H9 (cell line): ENCODE data around the gene RAB31. TPM values are rescaled to one million over a fixed set of nuclear protein-coding genes. Genes with fewer than 3 reads are reported as not detected.

Experiments used
- DNase-seq: peaks from one replicate; pipeline ENCODE4 v3.0.0-alpha.2; 2017
- H2AFZ ChIP-seq: one replicate; pipeline ENCODE4 v1.6.1; 2013; ENCODE audit warnings: mild to moderate bottlenecking, low read length, control low read depth, moderate library complexity
- H2AK5ac ChIP-seq: 2 replicates; pipeline ENCODE4 v1.6.1; 2013; ENCODE audit warnings: low read length, control low read depth, mixed read lengths; ENCODE audit not compliant: insufficient read length
- H2BK120ac ChIP-seq: one replicate; pipeline ENCODE4 v1.6.1; 2013; ENCODE audit warnings: low read depth, mild to moderate bottlenecking, low read length, control low read depth, inconsistent platforms; ENCODE audit not compliant: poor library complexity, severe bottlenecking
- H2BK12ac ChIP-seq: 2 replicates; pipeline ENCODE4 v1.6.1; 2013; ENCODE audit warnings: low read length, control low read depth, mixed read lengths, low read depth; ENCODE audit not compliant: insufficient read length
- H2BK15ac ChIP-seq: 2 replicates; pipeline ENCODE4 v1.6.1; 2013; ENCODE audit warnings: low read depth, low read length, control low read depth
- H2BK20ac ChIP-seq: one replicate; pipeline ENCODE4 v1.6.1; 2013; ENCODE audit warnings: low read depth, mild to moderate bottlenecking, low read length, control low read depth, inconsistent platforms; ENCODE audit not compliant: poor library complexity, severe bottlenecking
- H2BK5ac ChIP-seq: 2 replicates; pipeline ENCODE4 v1.6.1; 2013; ENCODE audit warnings: low read length, control low read depth, mixed read lengths; ENCODE audit not compliant: insufficient read length
- H3K14ac ChIP-seq: 2 replicates; pipeline ENCODE4 v1.6.1; 2013; ENCODE audit warnings: low read length, control low read depth; ENCODE audit not compliant: insufficient read depth
- H3K18ac ChIP-seq: 2 replicates; pipeline ENCODE4 v1.6.1; 2013; ENCODE audit warnings: low read depth, mild to moderate bottlenecking, mixed read lengths, low read length, control low read depth; ENCODE audit not compliant: insufficient read length
- H3K23ac ChIP-seq: 2 replicates; pipeline ENCODE4 v1.6.1; 2013; ENCODE audit warnings: low read length, control low read depth, mixed read lengths, low read depth; ENCODE audit not compliant: insufficient read length
- H3K23me2 ChIP-seq: 2 replicates; pipeline ENCODE4 v1.6.1; 2013; ENCODE audit warnings: low read depth, mild to moderate bottlenecking, mixed read lengths, low read length, control low read depth; ENCODE audit not compliant: insufficient read length, poor library complexity, severe bottlenecking
- H3K27ac ChIP-seq: 2 replicates; pipeline ENCODE4 v1.5.1; 2013; ENCODE audit warnings: low read length, control low read depth, mixed read lengths, low read depth; ENCODE audit not compliant: insufficient read length
- H3K27me3 ChIP-seq: 2 replicates; pipeline ENCODE4 v1.6.1; 2013; ENCODE audit warnings: low read length, control low read depth, inconsistent platforms; ENCODE audit not compliant: insufficient read depth
- H3K4ac ChIP-seq: 2 replicates; pipeline ENCODE4 v1.6.1; 2013; ENCODE audit warnings: low read depth, mild to moderate bottlenecking, control low read depth, inconsistent platforms, low read length, moderate library complexity
- H3K4me1 ChIP-seq: 2 replicates; pipeline ENCODE4 v1.6.1; 2013; ENCODE audit warnings: low read length, control low read depth, inconsistent platforms; ENCODE audit not compliant: insufficient read depth
- H3K4me2 ChIP-seq: 2 replicates; pipeline ENCODE4 v1.6.1; 2013; ENCODE audit warnings: low read length, control low read depth, mixed read lengths; ENCODE audit not compliant: insufficient read length, insufficient read depth
- H3K56ac ChIP-seq: 2 replicates; pipeline ENCODE4 v1.6.1; 2013; ENCODE audit warnings: low read depth, mild to moderate bottlenecking, mixed read lengths, low read length, control low read depth; ENCODE audit not compliant: insufficient read length
- H3K79me1 ChIP-seq: 2 replicates; pipeline ENCODE4 v1.6.1; 2013; ENCODE audit warnings: low read depth, mild to moderate bottlenecking, moderate library complexity, low read length, control low read depth, inconsistent platforms; ENCODE audit not compliant: insufficient read depth, poor library complexity, severe bottlenecking
- H3K79me2 ChIP-seq: 2 replicates; pipeline ENCODE4 v1.6.1; 2013; ENCODE audit warnings: low read length, control low read depth, inconsistent platforms; ENCODE audit not compliant: insufficient read depth
- H3K9ac ChIP-seq: 2 replicates; pipeline ENCODE4 v1.6.1; 2013; ENCODE audit warnings: low read length, control low read depth, mixed read lengths; ENCODE audit not compliant: insufficient read length; ENCODE audit errors: extremely low read depth
- H3K9me3 ChIP-seq: one replicate; pipeline ENCODE4 v1.6.1; 2013; ENCODE audit warnings: low read depth, low read length, inconsistent platforms; ENCODE audit not compliant: control insufficient read depth
- H3T11ph ChIP-seq: one replicate; pipeline ENCODE4 v1.6.1; 2013; ENCODE audit warnings: mild to moderate bottlenecking, low read length, control low read depth, inconsistent platforms
- H4K20me1 ChIP-seq: one replicate; pipeline ENCODE4 v1.6.1; 2013; ENCODE audit not compliant: control insufficient read depth, insufficient read length, insufficient read depth
- H4K5ac ChIP-seq: 2 replicates; pipeline ENCODE4 v1.6.1; 2013; ENCODE audit warnings: low read depth, mild to moderate bottlenecking, mixed read lengths, low read length, control low read depth; ENCODE audit not compliant: insufficient read length
- H4K8ac ChIP-seq: replicated peaks from 2 replicates; pipeline ENCODE4 v1.6.1; 2013; ENCODE audit warnings: low read length, control low read depth, mixed read lengths, low read depth; ENCODE audit not compliant: insufficient read length
- H4K91ac ChIP-seq: 2 replicates; pipeline ENCODE4 v1.6.1; 2013; ENCODE audit warnings: low read depth, mild to moderate bottlenecking, moderate library complexity, mixed read lengths, low read length, control low read depth; ENCODE audit not compliant: insufficient read length
- H3K27ac Mint-ChIP-seq, 3 experiments: 2 replicates in 2 of 3; 3 replicates in 1 of 3; pipeline ENCODE4 v1.8.0; 2020 to 2021; ENCODE audit warnings: mixed read lengths in 3 of 3, mild to moderate bottlenecking in 1 of 3, moderate library complexity in 1 of 3
- H3K27me3 Mint-ChIP-seq: 2 replicates; pipeline ENCODE4 v1.8.0; 2021; ENCODE audit warnings: low read depth, mild to moderate bottlenecking, moderate library complexity, mixed read lengths
- H3K36me3 Mint-ChIP-seq, 3 experiments: 2 replicates in 2 of 3; 3 replicates in 1 of 3; pipeline ENCODE4 v1.8.0; 2020 to 2021; ENCODE audit warnings: low read depth in 3 of 3, mixed read lengths in 3 of 3; ENCODE audit not compliant: insufficient read depth in 1 of 3
- H3K4me1 Mint-ChIP-seq, 2 experiments: 2 replicates each; pipeline ENCODE4 v1.8.0; 2020; ENCODE audit warnings: mixed read lengths in 2 of 2
- H3K4me3 Mint-ChIP-seq, 2 experiments: 2 replicates in 1 of 2; 3 replicates in 1 of 2; pipeline ENCODE4 v1.8.0; 2020 to 2021; ENCODE audit warnings: mild to moderate bottlenecking in 2 of 2, mixed read lengths in 2 of 2, moderate library complexity in 1 of 2
- H3K9me3 Mint-ChIP-seq, 2 experiments: 2 replicates in 1 of 2; 3 replicates in 1 of 2; pipeline ENCODE4 v1.8.0; 2020; ENCODE audit warnings: mild to moderate bottlenecking in 2 of 2, mixed read lengths in 2 of 2, moderate library complexity in 1 of 2
- CTCF ChIP-seq: fragments of 200-600 bp; sonication (generic); conservative IDR thresholded peaks from 3 replicates; pipeline ENCODE4 v1.8.0; 2021; ENCODE audit warnings: antibody characterized with exemption, mild to moderate bottlenecking
- WGBS: extraction: QIAGEN DNeasy Blood & Tissue Kit; methylation state at CpG from one replicate; pipeline ENCODE4 v1.1.7; 2013; ENCODE audit warnings: missing lambda C conversion rate, low lambda C conversion rate, mixed read lengths; ENCODE audit not compliant: insufficient read length; ENCODE audit errors: extremely low coverage; 5-methylcytosine and 5-hydroxymethylcytosine counted together
- total RNA-seq: library from RNA; stranded (reverse); gene quantifications from 2 replicates; pipeline ENCODE4 v1.2.1, GENCODE V29; 2021

The RAB31 gene
- total RNA-seq, 1 experiment from 2014 or later = 22.4 TPM

DNA sequence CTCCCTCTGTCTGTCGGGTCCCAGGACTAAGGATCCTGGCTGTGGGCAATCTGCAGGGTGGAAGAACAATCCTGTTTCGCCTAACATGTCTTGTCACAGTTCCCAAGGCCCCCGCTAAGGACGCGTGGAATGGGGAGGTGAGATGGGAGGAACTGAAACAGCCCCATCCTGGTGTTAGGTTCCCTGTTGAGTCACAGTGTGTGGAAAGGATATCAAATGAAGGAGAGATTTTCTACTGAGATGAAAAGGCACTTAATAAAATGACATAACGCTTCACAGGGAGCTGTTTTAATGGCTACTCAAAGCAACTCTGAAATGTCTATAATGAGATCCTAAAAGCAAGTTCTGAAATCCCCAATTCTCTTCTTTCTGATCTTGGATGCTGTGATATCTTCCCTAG is 52.5 kb downstream of the RAB31 start:
- peaks cover 1 to 8% (median 4%) of the 10 kb centered on the region in 3 experiments; a peak in 2 of 7 replicates for H3K36me3 Mint-ChIP-seq
- H3K14ac ChIP-seq = no peak overlapping the region
- no peak overlapping the region for H2BK5ac ChIP-seq
- no peaks in the 10 kb centered on the region for H4K20me1 ChIP-seq
- no peak overlapping the region for H3K4ac ChIP-seq
- WGBS = no CpG with 5 or more reads among the region's 6 CpGs
- no peak overlapping the region for H3K18ac ChIP-seq
- H3K4me1 ChIP-seq = no peaks in the 10 kb centered on the region
- no peak overlapping the region for H3K23ac ChIP-seq
- H2BK15ac ChIP-seq = no peak overlapping the region
- H3K27ac Mint-ChIP-seq = no peak overlapping the region
- H3K23me2 ChIP-seq = no peaks in the 10 kb centered on the region
- no peak overlapping the region for H2AFZ ChIP-seq
- no peak overlapping the region for H2BK120ac ChIP-seq
- no peak for TF ChIP-seq CTCF
- DNase-seq = no peak
- H3K4me3 Mint-ChIP-seq = no peak overlapping the region
- H3K79me1 ChIP-seq = no peaks in the 10 kb centered on the region
- no peak overlapping the region for H3T11ph ChIP-seq
- H3K27me3 ChIP-seq = no peaks in the 10 kb centered on the region; the same call in 1 of the 2 replicates
- no peak overlapping the region for H2BK20ac ChIP-seq
- H3K4me2 ChIP-seq = no peak overlapping the region
- no peak overlapping the region for H2BK12ac ChIP-seq
- no peak overlapping the region for H3K56ac ChIP-seq
- H2AK5ac ChIP-seq = no peak overlapping the region
- H3K27me3 Mint-ChIP-seq = no peaks in the 10 kb centered on the region
- no peaks in the 10 kb centered on the region for H3K79me2 ChIP-seq
- H3K27ac ChIP-seq = no peak overlapping the region
- H3K9me3 Mint-ChIP-seq = peaks cover 3 to 7% of the 10 kb centered on the region in 2 experiments; a peak in 2 of 5 replicates
- no peak overlapping the region for H4K5ac ChIP-seq
- peaks cover 10 to 14% of the 10 kb centered on the region in 2 experiments for H3K4me1 Mint-ChIP-seq
- H3K9me3 ChIP-seq = no peaks in the 10 kb centered on the region
- H4K91ac ChIP-seq = no peak overlapping the region
- H3K9ac ChIP-seq = no peak overlapping the region
- H4K8ac ChIP-seq = no peak overlapping the region
